Stimulated activated CD4-positive, alpha-beta T cell treated with anti-CD3 and anti-CD28 coated beads, Interleukin-1b, Interleukin-23, amount 100 ng/mL, for 24 hours (primary cell): ENCODE measurements around the gene COPB2.
"Not testable (repeated sequence)": the region's sequence is repeated elsewhere in the genome, so short reads cannot be mapped to it uniquely, and the experiment has no call there.

Source experiments
- DNase-seq, 4 experiments: peaks; one replicate each; pipeline ENCODE4 v3.0.0-alpha.2; 2020; ENCODE audit warnings: low read depth in 4 of 4, low spot score in 1 of 4

The COPB2 gene

DNA sequence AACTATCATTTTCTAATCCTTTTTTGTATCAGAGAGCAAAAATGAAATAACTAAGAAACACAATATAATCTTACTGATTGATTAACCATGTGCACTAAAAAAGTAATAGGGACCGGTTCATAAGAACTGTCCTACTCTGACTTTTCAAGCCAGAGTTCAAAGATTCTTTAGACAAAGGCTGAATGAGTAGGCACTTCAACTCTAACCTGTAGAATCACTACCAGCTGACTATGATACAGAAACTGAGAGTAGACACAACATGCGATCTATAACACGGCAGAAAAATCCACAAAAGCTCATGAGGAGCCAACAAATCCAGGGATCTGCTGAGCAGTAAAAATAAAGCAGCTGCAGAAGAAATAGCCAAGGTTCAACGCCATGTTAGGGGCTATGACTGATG, 8.9 kb downstream of the COPB2 start:
- DNase-seq = no peak

DNA sequence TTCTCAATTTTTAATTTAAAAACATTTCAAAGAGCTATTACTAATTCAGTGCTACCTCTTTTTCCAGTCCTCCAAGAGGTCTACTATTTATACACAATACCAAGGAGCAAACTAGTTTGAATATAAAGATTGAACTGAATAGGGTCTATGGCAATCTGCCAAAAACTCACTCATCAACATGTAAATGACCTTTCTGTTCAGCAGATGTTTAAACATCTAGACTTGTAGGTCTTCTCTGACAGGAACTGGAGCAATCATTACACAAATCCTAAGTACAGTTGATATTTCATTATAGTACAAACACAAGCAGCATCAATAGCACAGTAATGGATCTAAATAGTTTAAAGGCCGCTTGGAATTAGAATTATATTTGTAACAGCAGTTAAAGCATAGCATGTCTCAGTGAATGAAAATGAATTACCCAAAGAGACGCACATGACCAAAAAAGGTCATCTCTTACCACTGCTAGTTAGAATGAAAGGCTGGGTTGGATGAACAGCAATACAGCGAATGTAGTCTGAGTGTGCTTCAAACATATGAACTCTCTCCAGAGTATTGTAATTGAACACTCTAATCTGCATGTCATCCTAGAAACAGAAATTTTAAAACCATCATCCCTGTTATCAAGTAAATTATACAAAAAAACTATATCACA, 10.7 kb downstream of the COPB2 start:
- DNase-seq = no peak

DNA sequence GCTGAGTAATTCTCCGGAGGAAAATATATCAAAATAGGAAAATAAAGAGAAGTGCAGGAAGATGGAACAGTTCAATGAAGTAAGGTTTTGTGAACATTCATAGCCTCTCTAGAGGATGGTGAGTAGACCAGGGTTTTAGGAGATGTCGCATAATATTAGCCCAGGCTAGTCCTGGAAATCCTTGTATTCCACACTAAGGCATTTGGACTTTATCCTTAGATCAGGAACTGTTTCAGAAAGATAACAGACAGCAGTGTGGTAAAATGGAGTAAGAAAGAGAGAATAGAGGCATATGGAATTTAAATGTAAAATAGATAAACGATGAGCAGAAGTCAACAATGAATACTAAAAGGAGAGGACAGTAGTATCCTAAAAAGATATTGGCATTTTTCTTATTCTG, 12.1 kb downstream of the COPB2 start:
- no peak for DNase-seq

DNA sequence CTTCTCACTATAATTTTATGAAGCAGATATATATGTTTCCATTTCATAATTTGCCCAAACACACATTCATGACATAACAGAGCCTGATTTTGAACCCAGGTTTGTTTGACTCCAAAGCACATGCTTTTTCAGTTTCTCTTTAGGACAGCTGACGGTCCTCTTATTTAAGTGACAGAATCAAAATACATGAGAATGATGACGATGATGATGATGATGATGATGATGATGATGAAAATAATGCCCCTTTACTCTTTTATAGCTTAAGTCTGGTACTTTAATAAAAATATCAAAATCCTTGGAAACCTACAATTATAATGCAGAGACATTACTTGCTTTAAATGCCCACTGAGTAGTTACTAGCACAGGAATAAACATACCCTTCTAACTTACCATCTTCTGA, 15.3 kb downstream of the COPB2 start:
- no peak for DNase-seq

DNA sequence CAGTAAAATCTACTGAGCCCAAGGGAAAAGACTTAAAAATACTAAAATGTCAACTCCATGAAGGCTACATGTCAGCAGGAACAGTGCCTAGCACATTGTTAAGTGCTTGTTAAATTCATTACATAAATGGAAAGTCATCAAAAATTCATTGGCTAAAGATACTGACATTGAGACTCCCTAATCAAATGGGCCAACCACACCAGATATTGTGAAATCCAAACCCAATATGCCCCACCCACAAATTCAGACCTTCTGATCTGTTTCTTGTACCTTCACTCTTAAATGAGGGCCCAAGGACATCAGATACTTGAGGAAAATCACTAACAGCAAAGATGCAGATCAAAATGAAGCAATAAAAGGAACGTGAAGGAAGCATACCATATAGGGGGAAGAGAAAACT, 24.9 kb downstream of the COPB2 start:
- no peak for DNase-seq

DNA sequence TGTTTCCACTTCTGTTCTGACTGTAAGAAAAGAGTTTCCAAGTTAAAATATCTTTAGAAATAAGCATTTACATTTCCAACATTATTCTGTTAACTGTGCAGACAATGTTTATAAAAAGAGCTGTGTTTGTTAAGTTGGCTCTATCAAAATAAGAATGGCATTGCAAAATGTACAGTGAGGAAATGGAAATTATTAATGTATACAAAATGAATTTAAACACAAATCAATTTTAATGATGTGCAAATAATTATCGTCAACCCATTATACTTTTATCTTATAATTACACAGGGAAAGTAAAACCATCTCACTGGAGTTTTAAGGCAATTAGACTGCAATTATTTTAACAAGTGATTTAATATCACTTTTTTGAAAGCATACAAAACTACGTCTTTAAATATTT, 28.2 kb downstream of the COPB2 start:
- DNase-seq = no peak

DNA sequence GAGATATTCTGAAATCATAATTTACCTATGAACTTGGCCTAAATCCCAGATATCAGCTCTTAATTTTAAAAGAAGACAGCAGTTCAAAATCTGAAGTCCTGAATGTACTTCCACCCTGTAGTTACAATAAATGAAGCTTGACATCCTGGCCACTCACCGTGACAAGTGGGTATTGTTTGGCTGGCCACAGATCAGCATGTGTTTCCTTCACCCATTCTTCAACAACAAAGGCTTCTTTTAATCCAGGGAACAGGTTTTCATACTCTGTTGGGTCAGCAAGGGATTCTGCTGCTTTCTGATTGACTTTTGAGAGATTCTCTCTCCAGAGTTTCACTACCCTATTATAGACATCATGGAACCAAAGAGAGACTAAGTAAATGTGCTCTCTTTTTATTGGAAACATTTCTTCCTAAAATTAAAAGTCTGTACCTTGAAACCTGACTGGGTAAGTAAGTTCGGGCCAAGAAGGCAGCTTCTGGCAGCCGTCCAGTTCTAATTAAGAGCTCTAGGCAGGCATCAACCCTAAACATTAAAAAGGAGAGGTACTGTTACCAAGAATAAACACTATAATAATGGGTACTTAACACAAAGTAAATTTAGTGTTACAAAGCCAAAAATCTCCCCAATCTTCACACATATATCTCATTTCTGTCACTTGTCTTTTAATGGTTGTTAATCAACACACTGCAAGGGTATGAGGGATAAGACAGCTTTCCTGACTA, 30.4 kb downstream of the COPB2 start:
- no peak for DNase-seq

DNA sequence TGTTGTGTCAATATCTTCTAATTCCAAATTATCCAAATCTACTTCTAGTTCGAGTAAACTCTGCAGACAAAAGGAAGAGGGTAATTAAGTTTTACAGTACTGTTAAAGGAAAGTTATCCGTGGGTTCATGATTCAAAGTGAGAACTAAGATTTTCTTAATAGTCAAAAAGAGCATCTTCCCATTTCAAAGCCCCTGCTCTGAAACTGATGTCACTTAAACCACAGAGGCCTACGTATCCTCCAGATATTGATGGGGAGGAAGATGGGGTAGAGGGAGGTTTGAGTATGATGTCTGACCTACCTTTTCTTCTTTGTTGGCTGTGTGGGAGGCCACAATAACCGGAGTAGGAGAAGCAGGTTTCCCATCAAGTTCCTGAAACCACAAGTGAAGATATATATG, 31.5 kb downstream of the COPB2 start:
- no peak for DNase-seq

DNA sequence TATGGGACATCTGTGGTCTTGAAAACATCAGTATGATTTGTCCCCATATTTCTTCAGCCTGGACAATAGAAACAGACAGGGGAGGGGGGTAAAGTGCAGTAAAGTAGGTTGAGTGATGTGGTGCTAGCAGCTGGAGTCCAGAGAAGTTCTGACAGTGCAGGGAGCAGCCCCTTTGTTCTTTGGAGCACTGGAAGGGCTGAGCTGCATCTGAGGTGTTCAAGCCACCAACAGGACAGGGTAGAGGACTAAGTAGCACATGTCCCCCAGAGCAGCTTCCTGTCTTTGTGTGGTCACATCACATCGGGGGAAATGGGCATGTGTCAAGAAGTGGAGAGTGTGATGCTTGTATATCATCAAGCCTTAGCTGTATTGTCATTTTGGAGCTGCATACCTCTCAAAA, 33.6 kb downstream of the COPB2 start:
- no peak for DNase-seq

DNA sequence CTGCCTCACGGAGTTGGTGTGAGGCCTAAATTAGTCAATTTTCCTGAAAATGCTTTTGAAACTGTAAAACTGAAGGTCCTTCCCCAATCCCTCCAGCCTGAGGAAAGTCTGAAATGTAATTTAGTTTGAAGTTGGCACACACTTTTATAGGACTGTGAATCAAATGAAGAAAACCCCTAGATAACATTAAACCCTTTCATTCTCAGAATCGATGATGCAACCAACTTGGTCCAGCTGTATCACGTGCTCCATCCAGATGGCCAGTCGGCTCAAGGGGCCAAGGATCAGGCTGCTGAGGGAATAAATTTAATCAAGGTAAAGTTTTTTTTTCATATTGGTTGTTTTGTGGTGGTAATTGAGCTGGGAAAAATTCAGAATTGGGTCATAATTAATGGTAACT, 34.0 kb downstream of the COPB2 start:
- DNase-seq = no peak

DNA sequence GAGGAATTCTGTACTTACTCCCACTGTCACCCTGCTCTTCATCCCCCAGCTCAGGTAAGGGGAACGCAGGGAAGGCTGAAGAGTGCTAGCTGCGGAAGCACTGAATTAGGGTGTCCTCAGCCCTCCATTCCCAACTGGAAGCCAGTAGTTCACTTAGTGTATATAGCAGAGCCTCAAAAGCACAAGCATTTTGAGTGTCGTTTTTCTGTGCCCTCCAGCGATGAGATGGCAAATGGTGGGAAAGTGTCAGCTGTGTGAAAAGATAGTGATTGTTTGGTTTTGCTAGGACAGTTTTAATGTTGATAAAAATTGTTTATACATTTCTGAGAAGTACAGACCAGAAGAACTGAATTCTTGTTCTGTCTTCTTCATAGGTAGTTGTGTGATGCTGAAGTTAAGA, 34.8 kb downstream of the COPB2 start:
- no peak for DNase-seq

DNA sequence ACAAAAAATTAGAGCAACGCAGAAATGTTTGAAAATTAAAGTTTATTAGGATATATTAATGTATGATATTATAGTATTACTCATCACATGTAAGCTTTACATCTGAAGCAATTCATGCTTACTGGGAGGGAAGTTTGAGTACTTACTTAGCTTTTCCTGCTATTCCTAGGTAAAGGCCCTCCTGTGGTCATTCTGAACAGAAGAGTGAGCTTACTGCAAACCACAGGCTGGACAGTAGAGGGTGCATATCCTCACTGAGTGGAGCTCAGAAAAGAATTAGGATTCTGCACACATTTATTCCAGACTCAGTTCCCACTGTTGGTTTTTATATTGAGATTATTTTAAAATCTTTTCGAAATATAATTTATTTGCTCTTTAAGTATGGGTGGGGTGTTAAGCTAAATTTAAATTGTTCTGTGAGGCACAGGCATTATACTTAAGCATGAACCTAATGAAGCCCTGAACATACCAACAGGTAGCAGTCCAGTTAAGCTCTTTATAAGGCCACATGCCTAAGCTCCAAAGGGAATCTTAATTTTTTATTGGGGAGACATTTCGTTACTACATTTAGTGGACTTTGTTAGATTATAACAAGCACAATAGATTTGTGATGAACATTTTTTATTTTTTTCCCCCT, 35.4 kb downstream of the COPB2 start:
- DNase-seq = no peak

DNA sequence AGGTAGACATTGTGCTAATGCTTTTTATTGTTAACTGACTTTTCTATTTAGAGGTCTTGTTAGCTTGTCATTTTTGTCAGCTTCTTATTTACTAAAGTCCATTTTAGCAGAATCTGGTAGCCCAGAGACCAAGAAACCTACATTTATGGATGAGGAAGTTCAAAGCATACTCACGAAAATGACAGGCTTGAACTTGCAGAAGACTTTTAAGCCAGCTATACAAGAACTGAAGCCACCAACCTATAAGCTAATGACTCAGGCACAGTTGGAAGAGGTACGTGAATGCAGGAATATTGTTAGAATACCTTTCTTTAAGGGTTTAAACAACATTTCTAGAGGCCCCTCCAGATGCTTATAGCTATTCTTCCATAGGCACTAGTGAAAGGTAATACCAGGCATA, 42.7 kb downstream of the COPB2 start:
- no peak for DNase-seq

DNA sequence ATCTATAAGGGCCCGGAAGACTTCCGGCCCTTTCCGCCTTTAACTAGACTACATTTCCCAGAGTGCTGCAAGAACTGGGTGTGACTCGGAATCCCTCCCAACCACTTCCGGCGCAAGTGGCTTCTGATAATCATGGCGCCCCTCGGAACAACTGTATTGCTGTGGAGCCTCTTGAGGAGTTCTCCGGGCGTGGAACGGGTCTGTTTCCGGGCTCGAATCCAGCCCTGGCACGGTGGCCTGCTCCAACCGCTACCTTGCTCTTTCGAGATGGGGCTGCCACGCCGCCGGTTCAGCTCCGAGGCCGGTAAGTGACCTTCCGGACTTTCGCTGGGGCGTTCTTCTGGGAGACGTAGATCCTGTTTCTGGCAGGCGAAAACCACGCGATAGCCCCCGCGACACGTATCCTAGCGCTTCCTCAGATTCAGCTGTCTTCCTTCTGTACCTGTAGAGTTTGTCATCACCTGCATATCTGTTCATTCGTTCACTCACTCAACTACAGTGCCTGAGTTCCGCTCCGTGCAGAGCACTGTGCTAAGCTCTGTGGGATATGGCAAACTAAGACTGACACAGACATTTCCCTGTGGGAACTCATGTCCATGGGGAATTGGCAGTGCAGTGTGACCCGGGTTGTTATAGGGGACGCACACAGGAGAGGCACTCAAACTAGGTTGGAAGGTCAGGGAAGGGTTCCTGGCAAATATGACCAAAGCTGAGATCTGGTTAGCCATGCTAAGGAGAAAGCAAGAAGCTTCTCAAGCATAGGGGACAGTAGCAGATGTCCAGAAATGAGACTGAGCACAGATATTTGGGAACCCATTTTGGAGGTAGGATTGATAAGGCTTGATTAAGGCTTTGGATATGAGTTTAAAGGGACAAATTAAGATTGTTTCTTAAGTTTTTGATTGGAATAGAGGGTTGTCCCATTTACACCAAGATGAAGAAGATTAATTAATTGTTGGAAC, 45.3 kb downstream of the COPB2 start, which contains the start of gene MRPS22:
Gene MRPS22, plus strand, starts transcription at position 126 of the 962 bp plus-strand sequence. Its CDS starts 7 bp downstream, at position 133.
- peak; percentile 53 to 73 (median 63) for DNase-seq

DNA sequence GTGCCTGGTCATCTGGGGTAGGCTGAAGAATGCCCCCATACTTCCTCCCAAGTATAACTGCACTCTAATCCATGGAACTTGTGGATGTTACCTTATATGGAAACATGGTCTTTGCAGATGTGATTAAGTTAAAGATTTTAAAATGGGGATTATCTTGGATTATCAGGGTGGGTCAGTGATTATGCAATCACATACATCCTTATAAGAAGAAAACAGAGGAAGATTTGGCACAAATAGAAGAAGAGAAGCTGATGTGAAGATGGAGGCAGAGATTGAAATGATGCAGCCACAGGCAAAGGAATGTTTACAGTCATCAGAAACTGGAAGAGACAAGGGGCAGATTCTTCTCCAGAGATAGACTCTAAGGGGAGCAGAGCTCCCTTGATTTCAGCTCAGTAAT, 47.4 kb downstream of the COPB2 start:
- DNase-seq = no peak

DNA sequence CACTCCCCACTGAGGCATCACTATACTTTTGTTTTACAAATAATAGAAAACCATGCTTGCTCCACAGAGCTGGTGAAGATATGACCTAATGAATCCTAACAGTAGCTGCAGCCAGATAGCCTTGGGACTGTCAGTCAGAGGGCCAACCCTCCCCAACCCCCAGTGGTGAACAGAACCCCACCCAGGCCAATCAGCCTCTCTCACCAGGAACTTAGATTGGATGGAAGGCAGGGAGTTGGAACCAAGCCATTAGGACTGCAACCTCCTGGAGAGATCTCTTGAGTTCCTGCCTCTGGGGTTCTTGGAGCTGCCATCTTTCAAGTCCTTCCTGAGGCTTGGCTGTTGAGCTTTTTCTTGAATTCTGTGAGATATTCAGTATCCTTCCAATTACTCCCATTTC, 48.7 kb downstream of the COPB2 start:
- no peak for DNase-seq

DNA sequence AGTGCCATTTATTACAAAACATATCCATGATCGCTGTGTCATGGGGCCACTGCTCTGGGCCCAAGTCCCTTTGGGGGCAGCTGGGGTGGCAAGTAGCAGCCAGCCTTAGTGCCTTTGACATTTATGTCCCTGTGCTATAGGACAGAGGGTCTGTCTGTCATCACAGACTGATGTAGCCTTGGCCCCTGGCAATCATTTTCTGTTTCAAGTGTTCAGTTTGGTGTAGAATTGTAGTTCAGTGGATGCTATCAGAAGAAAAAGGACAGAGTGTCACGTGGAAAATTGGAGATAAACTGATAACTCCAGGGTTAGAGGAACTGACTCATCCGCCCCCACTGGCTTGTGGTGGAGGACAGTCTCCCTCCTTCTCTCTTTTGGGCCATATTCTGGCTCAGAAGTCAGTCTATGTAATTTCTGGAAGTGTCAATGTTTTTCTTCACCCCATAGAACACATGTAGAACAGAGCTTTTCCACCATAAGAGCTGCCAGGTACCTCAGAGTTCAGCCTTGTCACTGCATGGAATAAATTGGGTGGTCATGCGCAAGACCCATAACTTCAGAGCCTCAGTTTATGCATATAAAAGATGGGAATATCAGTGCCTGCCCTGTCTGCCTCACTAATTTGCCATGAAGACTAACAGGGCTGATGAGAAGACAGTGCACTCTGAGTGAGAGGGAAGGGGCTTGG, 50.1 kb downstream of the COPB2 start:
- no peak for DNase-seq

DNA sequence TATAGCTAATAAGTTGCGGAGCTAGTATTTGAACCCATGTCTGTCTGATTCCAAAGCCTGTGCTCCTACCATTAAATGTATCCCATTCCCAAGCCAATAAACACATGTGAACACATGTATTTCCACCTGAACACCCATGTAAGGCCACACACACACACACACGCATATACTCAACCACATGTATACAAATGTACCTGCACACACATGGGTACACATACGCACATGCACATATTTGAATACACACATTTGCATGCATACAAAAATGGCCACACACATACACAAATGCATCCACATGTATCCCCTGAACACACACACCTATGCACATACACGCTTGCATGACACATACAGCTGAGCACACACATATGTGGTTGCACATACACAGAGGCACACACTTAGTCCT, 51.0 kb downstream of the COPB2 start:
- DNase-seq = no peak

DNA sequence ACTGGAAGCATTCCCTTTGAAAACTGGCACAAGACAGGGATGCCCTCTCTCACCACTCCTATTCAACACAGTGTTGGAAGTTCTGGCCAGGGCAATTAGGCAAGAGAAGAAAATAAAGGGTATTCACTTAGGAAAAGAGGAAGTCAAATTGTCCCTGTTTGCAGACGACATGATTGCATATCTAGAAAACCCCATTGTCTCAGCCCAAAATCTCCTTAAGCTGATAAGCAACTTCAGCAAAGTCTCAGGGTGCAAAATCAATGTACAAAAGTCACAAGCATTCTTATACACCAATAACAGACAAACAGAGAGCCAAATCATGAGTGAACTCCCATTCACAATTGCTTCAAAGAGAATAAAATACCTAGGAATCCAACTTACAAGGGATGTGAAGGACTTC, 54.8 kb downstream of the COPB2 start:
- DNase-seq = not testable (repeated sequence)

DNA sequence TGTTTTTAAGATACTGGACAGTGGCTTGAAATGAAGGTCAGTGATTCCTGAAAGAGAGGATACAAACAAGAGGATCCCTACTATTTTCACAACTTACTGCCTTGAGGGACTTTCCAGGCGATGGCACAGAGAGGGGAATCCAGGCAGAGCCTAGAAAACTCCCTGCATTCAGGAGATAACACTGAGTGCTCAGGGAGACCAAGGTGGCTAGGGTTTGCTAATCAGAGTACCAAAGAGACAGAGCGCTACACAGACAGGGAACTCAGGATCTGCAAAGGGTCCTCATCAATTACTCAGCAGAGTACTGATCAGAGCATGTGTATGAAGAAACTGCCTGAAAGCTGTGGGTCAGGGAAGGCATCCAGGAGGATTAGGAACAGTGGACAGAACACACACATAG, 57.4 kb downstream of the COPB2 start:
- DNase-seq = no peak

DNA sequence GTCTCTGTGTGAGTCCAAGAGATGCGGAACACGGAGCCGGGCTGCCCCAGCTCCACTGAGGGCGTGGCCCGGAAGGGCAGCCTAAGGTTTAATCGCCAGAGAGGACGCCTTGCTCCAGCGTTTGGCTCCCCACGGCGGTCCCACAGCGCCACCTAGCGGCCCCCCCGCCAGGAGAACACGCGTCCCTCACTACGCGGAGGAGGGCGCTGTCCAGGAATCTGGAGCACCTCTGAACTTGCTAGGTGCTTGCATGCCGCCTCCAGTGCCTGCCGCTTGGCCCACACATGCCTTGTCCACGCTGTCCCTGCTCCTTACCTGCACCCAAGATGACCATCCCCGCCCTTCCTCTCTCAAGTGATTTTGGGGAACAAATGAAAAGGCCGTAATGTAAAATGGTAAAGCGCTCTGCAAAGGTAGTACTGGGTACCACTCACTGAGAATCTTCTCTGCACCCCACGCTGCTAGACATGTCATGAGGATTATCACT, 60.0 kb downstream of the COPB2 start:
- DNase-seq = peak; percentile 83 to 93 (median 84)
